WTC11 (cell line): ENCODE data around the gene PYGB. TPM values are rescaled to one million over a fixed set of nuclear protein-coding genes. Genes with fewer than 3 reads are reported as not detected.
A peak's percentile ranks its signal among the peaks of the same experiment; 100 is the strongest.

Experiments
- ATAC-seq: fragments of 200-7000 bp; cut with Tn5 transposase; 2 replicates; pipeline ENCODE4 v1.10.0; 2021; ENCODE audit warnings: mild to moderate bottlenecking, moderate library complexity
- CTCF ChIA-PET: fragments of 300-600 bp; sonication (Branson Sonifier 250); formaldehyde crosslinking; loops from one replicate; lab custom pipeline; 2021; ENCODE audit warnings: antibody characterized with exemption; lab: Charles Lee
- POLR2A ChIA-PET: fragments of 350-600 bp; sonication (Branson Sonifier 250); formaldehyde crosslinking; loops from one replicate; lab custom pipeline; 2021; ENCODE audit warnings: antibody characterized with exemption; lab: Charles Lee
- DNase-seq: peaks from one replicate; pipeline ENCODE4 v3.0.0; 2021; ENCODE audit warnings: low spot score
- H3K27ac Mint-ChIP-seq: 2 replicates; pipeline ENCODE4 v1.8.0; 2021; ENCODE audit warnings: mixed read lengths
- H3K27me3 Mint-ChIP-seq: 2 replicates; pipeline ENCODE4 v1.8.0; 2021; ENCODE audit warnings: low read depth, mild to moderate bottlenecking, moderate library complexity, mixed read lengths
- H3K36me3 Mint-ChIP-seq: 2 replicates; pipeline ENCODE4 v1.8.0; 2021; ENCODE audit warnings: mixed read lengths
- H3K4me1 Mint-ChIP-seq: 2 replicates; pipeline ENCODE4 v1.8.0; 2022; ENCODE audit warnings: mixed read lengths
- H3K4me3 Mint-ChIP-seq: 2 replicates; pipeline ENCODE4 v1.8.0; 2021; ENCODE audit warnings: mild to moderate bottlenecking, moderate library complexity, mixed read lengths
- H3K9me3 Mint-ChIP-seq: 2 replicates; pipeline ENCODE4 v1.8.0; 2021; ENCODE audit warnings: mixed read lengths
- ATF2 ChIP-seq: sonication (generic); formaldehyde crosslinking; IDR thresholded peaks from 2 replicates; pipeline ENCODE4 v1.8.1; 2022; ENCODE audit warnings: low read depth, missing genetic modification reagents, borderline replicate concordance
- ATF3 ChIP-seq: sonication (generic); formaldehyde crosslinking; conservative IDR thresholded peaks from 2 replicates; pipeline ENCODE4 v1.8.1; 2022; ENCODE audit warnings: mild to moderate bottlenecking, missing genetic modification reagents
- ATF6 ChIP-seq: sonication (generic); formaldehyde crosslinking; IDR thresholded peaks from 2 replicates; pipeline ENCODE4 v1.8.1; 2023; ENCODE audit warnings: mild to moderate bottlenecking, missing genetic modification reagents
- EMX1 ChIP-seq: fragments of 250-450 bp; sonication (Bioruptor Pico); IDR thresholded peaks from 2 replicates; pipeline ENCODE4 v1.8.0; 2021; ENCODE audit warnings: mild to moderate bottlenecking
- ETV6 ChIP-seq: sonication (generic); formaldehyde crosslinking; IDR thresholded peaks from 2 replicates; pipeline ENCODE4 v1.8.1; 2022; ENCODE audit warnings: mild to moderate bottlenecking, missing genetic modification reagents
- HMGXB4 ChIP-seq: sonication (generic); formaldehyde crosslinking; IDR thresholded peaks from 2 replicates; pipeline ENCODE4 v1.8.1; 2023; ENCODE audit warnings: mild to moderate bottlenecking, moderate library complexity, missing genetic modification reagents
- JUN ChIP-seq: sonication (generic); formaldehyde crosslinking; IDR thresholded peaks from 2 replicates; pipeline ENCODE4 v1.8.0; 2023; ENCODE audit warnings: mild to moderate bottlenecking, missing genetic modification reagents
- MYBL2 ChIP-seq: sonication (generic); formaldehyde crosslinking; IDR thresholded peaks from 2 replicates; pipeline ENCODE4 v1.8.1; 2023; ENCODE audit warnings: mild to moderate bottlenecking, moderate library complexity, missing genetic modification reagents
- RELA ChIP-seq: sonication (generic); formaldehyde crosslinking; IDR thresholded peaks from 2 replicates; pipeline ENCODE4 v1.8.1; 2022; ENCODE audit warnings: missing genetic modification reagents, mild to moderate bottlenecking, borderline replicate concordance
- SP1 ChIP-seq: sonication (generic); formaldehyde crosslinking; conservative IDR thresholded peaks from 2 replicates; pipeline ENCODE4 v1.8.1; 2022; ENCODE audit warnings: missing genetic modification reagents
- STAT6 ChIP-seq: sonication (generic); formaldehyde crosslinking; conservative IDR thresholded peaks from 2 replicates; pipeline ENCODE4 v1.8.1; 2023; ENCODE audit warnings: mild to moderate bottlenecking, low read depth, missing genetic modification reagents, moderate library complexity
- USF2 ChIP-seq: sonication (generic); formaldehyde crosslinking; IDR thresholded peaks from 2 replicates; pipeline ENCODE4 v1.8.1; 2023; ENCODE audit warnings: mild to moderate bottlenecking, missing genetic modification reagents, moderate library complexity
- ZNF219 ChIP-seq: sonication (generic); formaldehyde crosslinking; IDR thresholded peaks from 2 replicates; pipeline ENCODE4 v1.8.0; 2023; ENCODE audit warnings: missing genetic modification reagents, mild to moderate bottlenecking, borderline replicate concordance
- ZNF416 ChIP-seq: fragments of 250-450 bp; sonication (Bioruptor Pico); IDR thresholded peaks from 2 replicates; pipeline ENCODE4 v1.9.0; 2021; ENCODE audit warnings: mild to moderate bottlenecking, inconsistent platforms
- ZNF532 ChIP-seq: fragments of 250-450 bp; sonication (Bioruptor Pico); IDR thresholded peaks from 2 replicates; pipeline ENCODE4 v1.9.0; 2021; ENCODE audit warnings: mild to moderate bottlenecking, borderline replicate concordance
- total RNA-seq: library from RNA; stranded (reverse); gene quantifications from 3 replicates; pipeline ENCODE4 v1.2.3, GENCODE V29; 2021

The PYGB gene
- total RNA-seq, 1 experiment from 2014 or later, result 48.5 TPM

- DNase-seq (no peak), ATAC-seq (no peak)
- ChIA-PET POLR2A (interaction anchor here (0.8 kb wide), 1 partner anchor 113 kb away, joined by 3 read pairs; the partner anchor contains the start of gene GINS1), CTCF (interaction anchor here (0.6 to 5.1 kb wide), 6 partner anchors 47 to 1480 kb away, joined by 3 to 78 read pairs (median 3); no protein-coding TSS in a partner anchor)
- Mint-ChIP-seq H3K36me3 (peaks cover 4% of the 10 kb centered on the region; the same call in 1 of the 2 replicates), H3K27me3 (no peaks in the 10 kb centered on the region), H3K4me1 (peaks cover 28% of the 10 kb centered on the region)
- TF ChIP-seq SP1 (no peak), RELA (no peak), ETV6 (no peak), ATF3 (CRISPR knock-in tag) (no peak), USF2 (CRISPR knock-in tag) (no peak), STAT6 (CRISPR knock-in tag) (no peak), ZNF219 (no peak), HMGXB4 (CRISPR knock-in tag) (no peak), ATF6 (CRISPR knock-in tag) (no peak), ZNF532 (CRISPR knock-in tag) (no peak), EMX1 (CRISPR knock-in tag) (no peak), JUN (CRISPR knock-in tag) (no peak), ATF2 (CRISPR knock-in tag) (no peak), ZNF416 (CRISPR knock-in tag) (no peak), MYBL2 (CRISPR knock-in tag) (no peak)
- TF ChIP-seq, all 79 proteins: peak for 0
- Mint-ChIP-seq H3K27ac (peak overlapping the region; percentile 4; the same call in 1 of the 2 replicates), H3K4me3 (no peak overlapping the region), H3K9me3 (no peaks in the 10 kb centered on the region)
Observed at GRCh38 chr20:25293910-25294458, 46.1 kb downstream of the PYGB start.
